Peyer's patch (tissue), 4 donors: Measurements from ENCODE around the gene USP27X. TPM values are rescaled to one million over a fixed set of nuclear protein-coding genes. Genes with fewer than 3 reads are reported as not detected.

Experiments used
- DNase-seq, 3 donors: peaks; one replicate each; pipeline ENCODE4 v3.0.0-alpha.2; 2017 to 2019
- H3K27ac ChIP-seq, 4 donors: fragments of 200-600 bp; sonication (generic); one replicate each; pipeline ENCODE4 v1.5.1; 2016 to 2019
- H3K27me3 ChIP-seq, 2 donors: fragments of 200-600 bp; sonication (generic); one replicate each; pipeline ENCODE4 v1.5.1; 2019
- H3K36me3 ChIP-seq, 3 donors: fragments of 200-600 bp; sonication (generic); one replicate each; pipeline ENCODE4 v1.5.1; 2016 to 2019
- H3K4me1 ChIP-seq, 4 donors: fragments of 200-600 bp; sonication (generic); one replicate each; pipeline ENCODE4 v1.5.1; 2016 to 2019
- H3K4me3 ChIP-seq, 4 donors: fragments of 200-600 bp; sonication (generic); 1 replicate in 3 of 4; 2 replicates in 1 of 4; pipeline ENCODE4 v1.5.1; 2016 to 2019; ENCODE audit warnings: mild to moderate bottlenecking in 1 of 4
- H3K9me3 ChIP-seq, 4 donors: fragments of 200-600 bp; sonication (generic); one replicate each; pipeline ENCODE4 v1.5.1; 2016 to 2019; ENCODE audit warnings: mild to moderate bottlenecking in 1 of 4
- POLR2A ChIP-seq, 2 donors: fragments of 450-650 bp; IDR thresholded peaks; one replicate each; pipeline ENCODE4 v1.5.1; 2017; ENCODE audit warnings: antibody characterized with exemption in 2 of 2, mild to moderate bottlenecking in 2 of 2, moderate library complexity in 2 of 2
- total RNA-seq, 4 donors: library from RNA; depleted of rRNA; stranded (reverse); fragments of >200 nt; gene quantifications; one replicate each; pipeline ENCODE4 v1.1.0, GENCODE V29; 2016
- TF ChIP-seq, protein P1 (sequence below), 6 experiments: fragments of 450-650 bp in 4 of 6; fragments of 200-600 bp in 2 of 6; sonication (generic) in 1 of 6; IDR thresholded peaks; one replicate each; pipeline ENCODE4 v1.5.1; 2017 to 2019; ENCODE audit warnings: antibody characterized with exemption in 6 of 6, mild to moderate bottlenecking in 3 of 6, moderate library complexity in 1 of 6

Gene USP27X
- total RNA-seq, 4 donors from 2014 or later, result 1.2 to 2.5 (median 2.2) TPM

DNA sequence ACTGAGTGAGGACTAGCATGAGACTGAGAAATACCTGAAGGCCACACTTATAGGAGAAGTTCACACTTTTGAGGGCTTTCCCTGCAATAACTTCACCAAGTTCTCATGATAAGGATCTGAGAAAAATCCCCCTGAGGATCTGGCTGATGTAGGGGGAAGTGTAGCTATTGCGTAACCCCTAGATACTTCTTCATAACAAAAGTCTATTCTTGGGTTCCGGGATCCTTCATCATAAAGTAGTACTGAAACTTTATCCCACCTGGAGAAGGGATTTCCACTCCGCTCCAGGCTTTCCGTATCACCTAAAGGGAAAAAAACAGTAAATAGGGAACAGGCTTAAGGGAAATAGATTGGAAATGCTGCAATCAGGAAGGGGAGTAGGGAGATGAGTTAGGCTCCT is 13.3 kb downstream of the USP27X start:
- Histone ChIP-seq H3K27me3 (no peaks in the 10 kb centered on the region), H3K4me3 (no peak overlapping the region), H3K4me1 (no peaks in the 10 kb centered on the region), H3K36me3 (no peaks in the 10 kb centered on the region), H3K9me3 (no peaks in the 10 kb centered on the region), H3K27ac (no peak overlapping the region)
- no peak for TF ChIP-seq POLR2A (IDR thresholded peaks at IDR 0.05)
- TF ChIP-seq, protein P1, sequence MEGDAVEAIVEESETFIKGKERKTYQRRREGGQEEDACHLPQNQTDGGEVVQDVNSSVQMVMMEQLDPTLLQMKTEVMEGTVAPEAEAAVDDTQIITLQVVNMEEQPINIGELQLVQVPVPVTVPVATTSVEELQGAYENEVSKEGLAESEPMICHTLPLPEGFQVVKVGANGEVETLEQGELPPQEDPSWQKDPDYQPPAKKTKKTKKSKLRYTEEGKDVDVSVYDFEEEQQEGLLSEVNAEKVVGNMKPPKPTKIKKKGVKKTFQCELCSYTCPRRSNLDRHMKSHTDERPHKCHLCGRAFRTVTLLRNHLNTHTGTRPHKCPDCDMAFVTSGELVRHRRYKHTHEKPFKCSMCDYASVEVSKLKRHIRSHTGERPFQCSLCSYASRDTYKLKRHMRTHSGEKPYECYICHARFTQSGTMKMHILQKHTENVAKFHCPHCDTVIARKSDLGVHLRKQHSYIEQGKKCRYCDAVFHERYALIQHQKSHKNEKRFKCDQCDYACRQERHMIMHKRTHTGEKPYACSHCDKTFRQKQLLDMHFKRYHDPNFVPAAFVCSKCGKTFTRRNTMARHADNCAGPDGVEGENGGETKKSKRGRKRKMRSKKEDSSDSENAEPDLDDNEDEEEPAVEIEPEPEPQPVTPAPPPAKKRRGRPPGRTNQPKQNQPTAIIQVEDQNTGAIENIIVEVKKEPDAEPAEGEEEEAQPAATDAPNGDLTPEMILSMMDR (IDR thresholded peaks at IDR 0.05), result no peak
- no peak for DNase-seq

DNA sequence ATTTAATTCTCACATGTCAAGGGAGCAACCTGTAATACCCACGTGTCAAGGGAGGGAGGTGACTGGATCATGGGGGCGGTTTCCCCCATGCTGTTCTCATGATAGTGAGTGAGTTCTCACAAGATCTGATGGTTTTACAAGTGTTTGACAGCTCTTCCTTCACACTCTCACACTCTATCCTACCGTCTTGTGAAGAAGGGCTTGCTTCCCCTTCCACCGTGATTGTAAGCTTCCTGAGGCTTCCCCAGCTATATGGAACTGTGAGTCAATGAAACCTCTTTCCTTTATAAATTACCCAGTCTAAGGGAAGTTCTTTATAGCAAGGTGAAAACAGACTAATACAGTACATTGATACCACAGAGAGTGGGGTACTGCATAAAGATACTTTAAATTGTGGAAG is 17.7 kb downstream of the USP27X start:
- H3K4me3 ChIP-seq, result no peak overlapping the region
- H3K4me1 ChIP-seq, result no peaks in the 10 kb centered on the region
- no peak for TF ChIP-seq POLR2A (IDR thresholded peaks at IDR 0.05)
- H3K27me3 ChIP-seq, result no peaks in the 10 kb centered on the region
- DNase-seq, result no peak
- no peaks in the 10 kb centered on the region for H3K36me3 ChIP-seq
- H3K27ac ChIP-seq, result no peak overlapping the region
- H3K9me3 ChIP-seq, result no peaks in the 10 kb centered on the region

DNA sequence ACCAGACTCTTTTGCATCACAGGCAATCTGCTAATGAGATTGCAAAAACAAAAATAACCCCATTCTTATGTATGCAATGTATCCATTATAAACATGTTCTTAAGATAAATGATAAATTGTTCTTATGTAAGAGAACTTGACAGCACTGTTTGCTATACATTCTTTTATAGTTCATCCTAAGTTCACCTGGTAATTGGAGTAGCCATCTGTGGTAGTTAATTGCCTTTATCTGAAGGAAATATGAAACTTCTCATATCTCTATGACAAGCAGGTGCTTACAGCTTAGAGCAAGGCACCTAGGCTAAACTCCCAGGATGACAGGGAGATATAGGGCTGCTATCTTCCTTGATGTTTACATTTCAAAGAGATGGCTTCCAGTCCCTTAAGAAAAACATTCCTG is 21.8 kb downstream of the USP27X start:
- DNase-seq, result no peak
- H3K9me3 ChIP-seq, result no peaks in the 10 kb centered on the region
- H3K4me3 ChIP-seq, result no peak overlapping the region
- H3K4me1 ChIP-seq, result no peaks in the 10 kb centered on the region
- H3K27ac ChIP-seq, result no peak overlapping the region
- H3K36me3 ChIP-seq, result no peaks in the 10 kb centered on the region
- TF ChIP-seq POLR2A (IDR thresholded peaks at IDR 0.05), result no peak
- TF ChIP-seq, protein P1 (IDR thresholded peaks at IDR 0.05), result no peak
- no peaks in the 10 kb centered on the region for H3K27me3 ChIP-seq

DNA sequence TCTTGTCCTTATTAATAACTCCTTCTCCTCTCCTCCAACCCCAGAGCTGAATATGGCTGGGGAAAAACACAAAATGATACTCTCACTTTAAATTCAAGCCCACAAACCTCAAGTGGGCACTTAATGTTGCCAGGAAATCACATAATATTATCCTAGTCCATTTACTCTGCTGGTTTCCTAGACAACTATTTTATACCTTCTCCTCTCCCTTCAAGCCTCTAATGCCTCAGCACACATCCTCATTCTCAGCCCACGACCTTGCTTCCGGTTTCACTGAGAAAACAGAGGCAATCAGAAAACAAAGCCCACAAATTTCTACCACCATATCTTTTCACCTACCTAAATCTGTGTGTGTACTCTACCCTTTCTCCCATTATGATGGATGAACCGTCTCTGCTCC is 31.1 kb downstream of the USP27X start:
- Histone ChIP-seq H3K9me3 (no peaks in the 10 kb centered on the region), H3K4me1 (no peaks in the 10 kb centered on the region), H3K27me3 (no peaks in the 10 kb centered on the region), H3K27ac (no peak overlapping the region), H3K36me3 (no peaks in the 10 kb centered on the region), H3K4me3 (no peak overlapping the region)
- DNase-seq, result no peak
- no peak for TF ChIP-seq POLR2A (IDR thresholded peaks at IDR 0.05)
- TF ChIP-seq, protein P1 (IDR thresholded peaks at IDR 0.05), result no peak

DNA sequence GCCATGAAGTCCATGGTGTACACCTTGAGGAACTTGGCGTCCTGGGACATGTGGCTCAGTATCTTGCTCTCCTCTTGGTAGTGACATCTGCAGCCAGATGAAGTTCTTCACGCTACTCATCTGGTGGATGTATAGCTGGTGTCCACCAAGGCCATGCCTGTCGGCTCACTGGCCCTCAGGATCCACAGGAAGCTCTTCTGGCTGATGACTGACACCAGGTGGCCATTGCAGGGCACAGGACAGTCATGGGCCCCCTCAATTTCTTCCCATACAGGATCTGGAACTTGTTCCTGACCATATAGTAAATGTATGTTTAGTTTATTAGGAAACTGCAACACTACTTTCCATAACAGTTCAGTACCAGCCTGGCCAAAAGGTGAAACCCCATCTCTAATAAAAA is 32.8 kb downstream of the USP27X start:
- Histone ChIP-seq H3K27me3 (no peaks in the 10 kb centered on the region), H3K36me3 (no peaks in the 10 kb centered on the region), H3K27ac (no peak overlapping the region), H3K4me1 (no peaks in the 10 kb centered on the region), H3K9me3 (no peaks in the 10 kb centered on the region), H3K4me3 (no peak overlapping the region)
- TF ChIP-seq, protein P1 (IDR thresholded peaks at IDR 0.05), result no peak
- no peak for TF ChIP-seq POLR2A (IDR thresholded peaks at IDR 0.05)
- DNase-seq, result no peak

DNA sequence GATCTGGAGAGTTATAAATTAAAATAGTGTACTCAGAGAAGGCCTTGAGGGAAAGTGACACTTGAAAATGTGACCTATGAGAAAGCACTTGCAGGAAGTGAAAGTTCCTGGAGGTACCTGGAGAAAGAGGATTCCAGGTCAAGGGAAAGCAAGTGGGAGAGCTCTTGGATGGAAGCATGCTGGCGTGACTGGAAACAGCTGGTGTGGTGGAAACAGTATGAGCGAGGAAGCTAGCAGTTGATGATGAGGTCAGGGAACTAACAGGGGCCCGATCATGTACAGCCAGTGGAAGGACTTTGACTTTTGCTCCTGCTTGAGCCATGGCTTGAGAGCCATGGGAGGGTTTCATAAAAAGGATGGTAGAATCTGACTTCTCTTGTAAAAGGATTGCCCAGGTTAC is 33.6 kb downstream of the USP27X start:
- DNase-seq, result no peak
- Histone ChIP-seq H3K36me3 (no peaks in the 10 kb centered on the region), H3K9me3 (no peaks in the 10 kb centered on the region), H3K27me3 (no peaks in the 10 kb centered on the region), H3K27ac (no peak overlapping the region), H3K4me3 (no peak overlapping the region), H3K4me1 (no peaks in the 10 kb centered on the region)
- TF ChIP-seq, protein P1 (IDR thresholded peaks at IDR 0.05), result no peak
- TF ChIP-seq POLR2A (IDR thresholded peaks at IDR 0.05), result no peak
